GM18861 (cell line): ENCODE measurements around the gene RELT.

ENCODE experiments used
- ATAC-seq: cut with Tn5 transposase; IDR thresholded peaks from one replicate; pipeline ENCODE4 v1.9.1; 2021; ENCODE audit not compliant: unreplicated experiment

The RELT gene

DNA sequence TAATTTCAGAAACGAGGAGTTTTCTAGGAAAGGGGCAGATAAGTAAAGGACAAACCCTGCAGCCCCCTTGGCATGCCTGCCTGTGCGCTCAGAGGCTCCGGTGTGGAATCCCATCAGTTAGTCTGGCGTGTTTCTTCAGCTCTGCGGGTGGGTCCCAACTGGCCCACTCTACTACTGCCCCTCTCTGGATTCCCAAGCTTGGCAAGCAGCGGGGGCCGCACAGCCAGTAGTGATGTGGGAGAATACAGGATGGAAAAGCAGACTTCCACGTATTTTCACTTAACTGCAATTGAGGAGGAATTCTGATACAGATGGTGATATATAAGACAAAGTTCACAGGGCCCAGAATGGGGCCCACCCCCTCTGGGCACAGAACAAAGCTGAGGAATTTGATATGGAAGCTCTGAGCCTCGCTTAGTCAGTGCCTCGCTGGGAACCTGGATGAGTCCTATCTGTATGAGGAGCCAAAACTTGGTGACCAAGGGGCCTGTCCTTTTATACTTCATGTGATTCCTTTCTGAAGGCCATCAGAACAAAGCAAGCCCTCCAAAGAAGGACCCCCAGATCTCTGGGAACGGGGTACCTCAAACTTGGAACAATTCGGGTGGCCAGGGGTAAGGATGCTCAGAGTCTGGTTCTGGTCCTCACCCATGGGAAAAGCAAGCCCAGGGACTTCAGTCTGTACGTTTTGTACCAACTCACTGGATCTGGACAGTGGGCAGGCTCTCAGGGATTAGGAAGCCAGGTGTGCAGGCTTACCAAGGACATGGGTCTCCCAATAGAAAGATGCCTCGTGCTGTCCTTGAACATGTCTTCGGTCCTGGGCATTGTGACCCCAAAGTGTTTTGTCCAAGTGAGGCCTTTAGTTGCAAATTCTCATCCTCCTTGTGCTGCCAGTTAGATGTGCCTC lies 26.0 kb downstream of the RELT start:
- no peak for ATAC-seq

DNA sequence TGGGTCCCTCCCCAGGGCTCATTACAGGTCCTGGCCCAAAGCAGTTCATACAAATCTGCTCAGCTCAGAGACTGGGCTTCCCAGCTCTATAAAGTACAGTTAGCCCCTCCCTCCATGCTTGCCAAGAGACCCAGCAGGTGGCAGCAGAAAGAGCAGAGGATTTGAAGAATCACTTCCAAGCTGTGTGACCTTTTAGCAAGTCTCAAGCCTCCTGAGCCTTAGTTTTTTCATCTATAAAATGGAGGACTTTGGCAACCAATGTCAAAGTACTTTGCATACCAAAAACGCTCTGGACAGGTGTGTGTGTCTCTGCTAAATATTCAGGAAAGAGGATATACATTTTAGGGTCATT lies 26.6 kb downstream of the RELT start:
- no peak for ATAC-seq

- ATAC-seq, result no peak
Measured at GRCh38 chr11:73403541-73403940, 27.3 kb downstream of the RELT start.

DNA sequence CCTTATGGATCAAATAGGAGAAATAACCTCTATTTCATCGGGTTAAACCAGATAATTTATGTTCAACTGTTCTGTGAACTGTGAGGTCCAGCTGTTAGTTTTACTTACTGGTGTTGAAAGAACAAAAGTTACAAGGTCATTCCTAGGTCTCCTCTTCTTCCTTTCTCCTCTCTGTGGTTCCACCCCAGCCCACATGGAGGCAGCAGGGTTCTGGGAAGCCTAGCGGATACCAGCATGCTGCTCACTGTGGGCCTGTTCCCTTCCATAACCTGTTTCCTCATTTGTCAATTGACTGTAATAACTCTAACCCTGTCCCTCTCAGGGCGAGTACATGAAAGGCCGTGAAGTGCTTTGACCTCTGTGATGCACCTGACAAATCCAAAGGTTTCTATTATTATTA lies 27.8 kb downstream of the RELT start:
- ATAC-seq, result no peak

DNA sequence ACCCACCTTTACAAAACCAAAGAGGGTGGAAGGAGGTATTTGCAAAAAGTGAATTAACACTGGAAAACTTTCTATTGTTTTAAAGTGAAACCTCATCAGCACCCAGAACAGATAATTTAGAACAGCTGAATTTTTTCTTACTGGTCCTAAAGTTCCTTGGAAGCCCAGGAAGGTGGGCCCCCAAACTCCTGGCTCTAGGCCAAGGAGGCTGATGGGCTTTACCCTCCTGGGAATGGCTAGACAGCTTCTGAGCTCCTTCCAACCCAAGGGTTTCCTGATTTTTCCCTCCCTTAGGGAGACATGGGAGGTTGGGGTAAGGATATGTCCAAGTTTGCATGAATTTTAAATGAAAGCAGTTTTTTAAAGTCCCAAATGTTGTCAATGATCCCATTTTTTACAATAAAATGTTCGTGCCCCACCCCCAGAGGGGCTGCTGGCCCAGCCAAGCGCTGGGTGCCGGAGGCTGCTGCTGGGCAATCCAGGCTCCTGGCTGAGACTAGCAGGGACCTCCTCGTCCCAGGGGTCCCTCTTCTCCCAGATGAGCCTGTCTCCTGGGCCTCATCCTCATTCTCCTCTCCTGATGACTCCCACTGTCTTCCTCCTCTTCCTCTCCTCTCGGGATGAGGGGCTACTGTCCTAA lies 28.4 kb downstream of the RELT start:
- ATAC-seq, result no peak

- no peak for ATAC-seq
Measured at GRCh38 chr11:73405146-73405510, 28.9 kb downstream of the RELT start.

- ATAC-seq, result no peak
Measured at GRCh38 chr11:73406131-73406530, 29.9 kb downstream of the RELT start.

DNA sequence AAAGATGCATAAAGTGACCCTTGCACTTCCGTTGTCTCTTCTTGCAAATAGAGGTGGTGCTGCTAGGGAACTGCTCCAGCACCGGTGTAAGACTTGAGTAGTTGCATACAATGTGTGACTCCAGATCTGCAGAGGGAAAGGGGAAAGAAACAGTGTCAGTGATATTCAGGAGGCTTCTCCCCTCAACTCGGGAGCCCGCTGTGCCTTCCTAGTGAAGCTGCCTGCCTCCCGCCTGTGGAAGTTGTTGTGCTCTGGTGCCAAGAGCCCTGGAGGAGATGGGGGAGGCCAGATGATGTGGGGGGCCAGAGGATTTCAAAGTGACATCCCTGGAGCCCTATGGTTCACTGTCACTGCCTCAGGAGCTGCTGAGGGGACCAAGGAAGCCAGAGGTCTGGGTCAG lies 30.4 kb downstream of the RELT start:
- ATAC-seq, result no peak

DNA sequence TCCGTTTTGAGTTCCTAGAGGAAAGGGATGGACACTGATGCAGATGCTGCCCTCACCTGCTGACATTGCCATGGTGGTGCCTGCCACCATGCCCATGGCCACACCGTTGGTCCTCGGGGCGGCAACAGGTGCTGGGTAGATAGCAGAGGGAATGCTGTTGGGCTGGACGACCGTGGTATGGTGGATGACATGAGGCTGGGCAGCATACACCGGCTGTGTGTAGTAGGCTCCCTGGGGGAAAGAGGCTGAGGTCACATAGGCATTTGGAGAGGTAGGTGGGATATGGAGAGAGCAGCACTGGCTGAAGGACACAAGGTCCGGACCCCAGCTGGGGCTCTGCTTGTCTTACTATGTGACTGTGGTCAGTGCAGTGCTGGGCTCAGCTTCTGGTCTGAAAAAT lies 33.2 kb downstream of the RELT start:
- ATAC-seq, result no peak

DNA sequence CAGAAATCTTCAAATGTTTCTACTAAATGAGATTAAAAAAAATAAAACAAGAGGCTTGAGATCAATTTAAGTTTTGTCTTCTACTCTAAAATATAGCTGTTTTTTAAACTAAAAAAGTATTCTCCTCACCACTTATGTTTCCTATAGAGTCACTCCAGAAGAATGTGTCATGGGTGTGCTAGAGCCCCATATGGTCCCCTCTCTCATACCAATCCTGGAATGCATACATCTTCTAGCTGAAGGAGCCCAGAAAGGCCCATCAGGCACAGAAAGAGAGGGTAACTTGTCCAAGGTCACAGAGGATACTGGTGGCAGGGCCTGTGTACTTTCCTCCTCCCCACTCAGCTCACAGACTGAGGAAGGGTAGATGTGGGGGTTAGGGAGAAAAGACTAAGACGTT lies 34.4 kb downstream of the RELT start:
- no peak for ATAC-seq

DNA sequence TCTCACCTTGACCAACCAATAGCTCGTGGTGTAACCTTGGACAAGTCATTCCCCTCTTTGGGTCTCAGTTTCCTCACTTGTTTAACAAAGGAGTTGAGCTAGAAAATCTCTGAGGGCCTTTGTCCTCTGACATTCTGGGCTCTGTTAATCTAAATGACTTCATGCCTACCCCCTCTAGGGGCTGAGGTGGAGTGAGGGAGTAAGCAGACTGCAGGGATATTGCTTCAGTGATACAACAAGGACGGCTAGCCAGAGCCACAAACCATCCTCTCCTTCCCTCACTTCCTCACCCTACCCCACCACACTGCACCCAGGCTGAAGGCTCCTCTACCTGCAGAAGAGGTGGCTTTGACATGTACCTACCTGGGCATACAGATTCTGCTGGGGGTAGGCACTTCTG lies 34.8 kb downstream of the RELT start:
- no peak for ATAC-seq

GRCh38 chr11:73412308-73412707 lies 36.1 kb downstream of the RELT start:
- no peak for ATAC-seq

GRCh38 chr11:73413256-73413655 lies 37.1 kb downstream of the RELT start:
- ATAC-seq, result no peak

DNA sequence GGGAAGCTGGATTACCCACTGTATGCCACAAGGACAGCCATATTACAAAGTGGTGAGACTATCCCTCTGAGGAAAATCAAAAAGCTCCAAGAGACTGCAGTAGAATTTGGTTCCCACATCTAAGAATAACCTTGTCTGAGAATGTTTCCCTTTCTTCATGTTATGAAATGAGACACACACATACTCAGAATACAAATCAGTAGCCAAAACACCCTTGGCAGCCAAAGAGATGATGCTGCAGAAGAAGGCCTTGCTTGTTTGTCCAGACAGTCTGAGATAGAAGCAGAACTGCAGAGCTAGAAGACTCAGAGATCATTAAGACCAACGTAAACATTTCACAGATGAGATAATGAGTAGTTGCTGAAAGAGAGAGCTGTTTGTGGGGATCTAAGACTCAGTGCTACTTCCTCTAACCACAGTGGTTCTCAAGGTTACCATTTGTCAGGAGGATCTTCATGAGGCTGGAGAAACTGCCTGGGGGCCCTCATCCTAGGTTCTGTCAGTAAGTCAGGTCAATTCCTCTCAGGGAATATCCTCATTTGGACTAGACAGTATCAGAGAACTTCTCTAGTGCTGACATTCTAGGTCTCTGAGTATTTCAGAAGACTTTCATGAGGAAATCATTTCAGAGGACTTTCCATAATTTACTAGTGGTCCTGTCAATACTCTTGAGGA lies 38.9 kb downstream of the RELT start:
- no peak for ATAC-seq

DNA sequence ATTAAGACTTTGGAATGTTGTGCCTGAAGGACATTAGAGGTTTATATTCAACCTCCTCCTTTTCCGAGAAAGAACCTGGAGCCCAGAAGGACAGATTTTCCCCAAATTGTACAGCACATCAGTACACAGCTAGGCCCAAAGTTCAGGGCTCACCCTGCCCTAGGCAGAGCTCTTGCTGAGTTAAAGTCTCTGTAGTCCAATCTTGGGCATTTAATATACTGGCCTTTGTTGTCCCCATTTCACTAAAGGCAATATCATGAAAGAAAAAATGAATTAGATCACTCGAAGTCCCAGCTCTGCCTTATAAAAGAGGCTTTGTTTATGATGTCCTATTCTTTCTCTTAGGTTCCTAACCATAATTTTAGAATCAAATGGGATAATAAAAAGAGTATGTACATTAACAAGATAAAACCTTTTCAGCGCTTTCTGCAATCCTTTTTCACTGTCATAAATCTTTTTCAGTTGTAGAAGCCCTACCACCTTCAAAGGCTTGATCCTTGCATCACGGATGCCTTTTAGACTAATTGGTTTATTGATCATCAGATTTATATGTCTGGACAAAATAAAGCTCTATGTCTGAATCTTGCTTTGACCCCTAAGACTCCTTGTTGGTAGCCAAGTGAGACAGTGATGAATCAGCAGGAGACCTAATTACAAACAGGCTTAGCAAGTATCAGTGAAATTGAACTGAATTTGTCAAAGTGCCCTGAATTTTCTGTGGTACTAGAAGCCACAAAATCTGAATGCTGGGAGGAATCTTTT lies 39.8 kb downstream of the RELT start:
- ATAC-seq, result no peak

GRCh38 chr11:73416786-73417185 lies 40.6 kb downstream of the RELT start:
- no peak for ATAC-seq

- no peak for ATAC-seq
Measured at GRCh38 chr11:73420136-73420535, 43.9 kb downstream of the RELT start.

DNA sequence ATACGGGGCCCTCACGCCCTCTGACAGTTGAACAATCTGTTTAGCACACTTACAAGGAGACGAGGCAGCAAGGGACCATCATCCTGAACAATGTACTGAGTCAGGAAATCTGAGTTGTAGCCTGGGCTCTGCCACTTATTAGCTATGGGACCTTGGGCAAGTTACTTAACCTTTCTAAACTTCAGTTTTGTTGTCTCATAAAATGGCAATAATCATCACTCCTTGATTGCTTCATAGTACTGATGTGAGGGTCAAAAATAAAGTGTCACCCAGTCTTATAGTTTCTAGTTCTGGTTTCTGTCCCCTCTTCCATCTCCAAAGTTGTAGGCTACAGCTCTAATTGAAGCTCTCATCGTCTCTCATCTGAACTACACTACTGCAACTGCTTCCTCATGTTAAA lies 46.7 kb downstream of the RELT start:
- ATAC-seq, result no peak

DNA sequence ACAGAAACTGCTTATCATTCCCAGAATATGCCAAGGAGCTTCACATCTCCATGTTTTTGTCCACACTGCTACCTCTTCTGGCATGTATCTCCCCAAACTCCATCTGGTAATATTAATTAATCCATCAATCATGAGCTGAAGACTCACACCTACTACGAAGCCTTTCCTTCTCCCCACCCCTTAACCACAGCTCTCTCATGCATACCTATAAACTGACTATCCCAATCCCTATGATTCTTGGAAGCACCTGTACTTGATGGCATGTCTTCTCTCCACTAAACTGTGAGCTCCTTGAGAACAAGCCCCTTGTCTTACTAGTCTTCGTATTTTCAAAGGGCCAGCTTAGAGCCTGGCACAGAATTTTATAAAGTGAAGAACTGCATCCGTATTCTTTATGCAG lies 47.3 kb downstream of the RELT start:
- ATAC-seq, result no peak

GRCh38 chr11:73425108-73425507 lies 48.9 kb downstream of the RELT start:
- ATAC-seq, result no peak

- no peak for ATAC-seq
Measured at GRCh38 chr11:73426219-73426850, 50.1 kb downstream of the RELT start.
